ENCODE data around the gene STARD9. TPM values are rescaled to one million over a fixed set of nuclear protein-coding genes. Genes with fewer than 3 reads are reported as not detected.

Gene STARD9
- total and polyA plus RNA-seq, 9 of the 15 experiments (the other 6 are each of a cell fraction or from before 2014, with no cell fraction given), result 0.45 to 6.0 (median 3.6) TPM

DNA sequence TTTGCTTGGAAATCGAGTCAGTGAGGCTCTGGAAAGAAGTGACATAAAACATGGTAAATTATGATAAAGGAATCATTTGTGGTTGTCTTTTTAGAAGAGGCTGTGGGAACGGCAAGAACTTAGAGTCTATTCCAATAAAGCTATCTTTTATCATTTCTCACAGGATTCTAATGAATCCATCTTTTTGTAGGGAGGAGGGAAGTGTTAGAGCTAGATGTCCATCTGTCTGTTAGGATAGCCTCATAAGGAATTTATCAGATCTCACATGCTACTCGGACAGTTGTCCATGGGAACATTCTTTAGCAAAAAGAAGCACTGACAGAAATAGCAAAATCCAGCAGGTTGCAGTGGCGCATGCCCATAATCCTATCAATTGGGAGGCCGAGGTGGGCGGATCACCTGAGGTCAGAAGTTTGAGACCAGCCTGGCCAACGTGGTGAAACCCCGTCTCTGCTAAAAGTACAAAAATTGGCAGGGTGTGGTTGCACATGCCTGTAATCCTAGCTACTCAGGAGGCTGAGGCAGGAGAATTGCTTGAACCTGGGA, 37.0 kb downstream of the STARD9 start (continued):
- no peak for TF ChIP-seq ZBTB1 (CRISPR knock-in tag; IDR thresholded peaks at IDR 0.05; ENCODE audit: borderline replicate concordance, low read depth)
- 0 out of 2 replicates have a peak, but pooled peaks have one; percentile 16 for TF ChIP-seq EGR1 (conservative IDR thresholded peaks at IDR 0.05)
- TF ChIP-seq, protein P1, sequence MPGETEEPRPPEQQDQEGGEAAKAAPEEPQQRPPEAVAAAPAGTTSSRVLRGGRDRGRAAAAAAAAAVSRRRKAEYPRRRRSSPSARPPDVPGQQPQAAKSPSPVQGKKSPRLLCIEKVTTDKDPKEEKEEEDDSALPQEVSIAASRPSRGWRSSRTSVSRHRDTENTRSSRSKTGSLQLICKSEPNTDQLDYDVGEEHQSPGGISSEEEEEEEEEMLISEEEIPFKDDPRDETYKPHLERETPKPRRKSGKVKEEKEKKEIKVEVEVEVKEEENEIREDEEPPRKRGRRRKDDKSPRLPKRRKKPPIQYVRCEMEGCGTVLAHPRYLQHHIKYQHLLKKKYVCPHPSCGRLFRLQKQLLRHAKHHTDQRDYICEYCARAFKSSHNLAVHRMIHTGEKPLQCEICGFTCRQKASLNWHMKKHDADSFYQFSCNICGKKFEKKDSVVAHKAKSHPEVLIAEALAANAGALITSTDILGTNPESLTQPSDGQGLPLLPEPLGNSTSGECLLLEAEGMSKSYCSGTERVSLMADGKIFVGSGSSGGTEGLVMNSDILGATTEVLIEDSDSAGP (CRISPR knock-in tag; IDR thresholded peaks at IDR 0.05), result no peak
- no peak for TF ChIP-seq JUN (IDR thresholded peaks at IDR 0.05; ENCODE audit: borderline replicate concordance, low read depth, low read length)
- TF ChIP-seq JUN (CRISPR knock-in tag; IDR thresholded peaks at IDR 0.05; ENCODE audit: borderline replicate concordance), result no peak
- 0 out of 2 replicates have a peak, but pooled peaks have one; percentile 0 for TF ChIP-seq KLF6 (CRISPR knock-in tag; IDR thresholded peaks at IDR 0.05; ENCODE audit: borderline replicate concordance)
- TF ChIP-seq POLR2AphosphoS5 (IDR thresholded peaks at IDR 0.05; ENCODE audit: control insufficient read depth, insufficient read depth, low read depth, low read length), result no peak
- TF ChIP-seq, protein P2, sequence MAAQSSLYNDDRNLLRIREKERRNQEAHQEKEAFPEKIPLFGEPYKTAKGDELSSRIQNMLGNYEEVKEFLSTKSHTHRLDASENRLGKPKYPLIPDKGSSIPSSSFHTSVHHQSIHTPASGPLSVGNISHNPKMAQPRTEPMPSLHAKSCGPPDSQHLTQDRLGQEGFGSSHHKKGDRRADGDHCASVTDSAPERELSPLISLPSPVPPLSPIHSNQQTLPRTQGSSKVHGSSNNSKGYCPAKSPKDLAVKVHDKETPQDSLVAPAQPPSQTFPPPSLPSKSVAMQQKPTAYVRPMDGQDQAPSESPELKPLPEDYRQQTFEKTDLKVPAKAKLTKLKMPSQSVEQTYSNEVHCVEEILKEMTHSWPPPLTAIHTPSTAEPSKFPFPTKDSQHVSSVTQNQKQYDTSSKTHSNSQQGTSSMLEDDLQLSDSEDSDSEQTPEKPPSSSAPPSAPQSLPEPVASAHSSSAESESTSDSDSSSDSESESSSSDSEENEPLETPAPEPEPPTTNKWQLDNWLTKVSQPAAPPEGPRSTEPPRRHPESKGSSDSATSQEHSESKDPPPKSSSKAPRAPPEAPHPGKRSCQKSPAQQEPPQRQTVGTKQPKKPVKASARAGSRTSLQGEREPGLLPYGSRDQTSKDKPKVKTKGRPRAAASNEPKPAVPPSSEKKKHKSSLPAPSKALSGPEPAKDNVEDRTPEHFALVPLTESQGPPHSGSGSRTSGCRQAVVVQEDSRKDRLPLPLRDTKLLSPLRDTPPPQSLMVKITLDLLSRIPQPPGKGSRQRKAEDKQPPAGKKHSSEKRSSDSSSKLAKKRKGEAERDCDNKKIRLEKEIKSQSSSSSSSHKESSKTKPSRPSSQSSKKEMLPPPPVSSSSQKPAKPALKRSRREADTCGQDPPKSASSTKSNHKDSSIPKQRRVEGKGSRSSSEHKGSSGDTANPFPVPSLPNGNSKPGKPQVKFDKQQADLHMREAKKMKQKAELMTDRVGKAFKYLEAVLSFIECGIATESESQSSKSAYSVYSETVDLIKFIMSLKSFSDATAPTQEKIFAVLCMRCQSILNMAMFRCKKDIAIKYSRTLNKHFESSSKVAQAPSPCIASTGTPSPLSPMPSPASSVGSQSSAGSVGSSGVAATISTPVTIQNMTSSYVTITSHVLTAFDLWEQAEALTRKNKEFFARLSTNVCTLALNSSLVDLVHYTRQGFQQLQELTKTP (IDR thresholded peaks at IDR 0.05; ENCODE audit: low read depth in 1 of 2, partially characterized antibody in 2 of 2), result no peak
- TF ChIP-seq, protein P3, sequence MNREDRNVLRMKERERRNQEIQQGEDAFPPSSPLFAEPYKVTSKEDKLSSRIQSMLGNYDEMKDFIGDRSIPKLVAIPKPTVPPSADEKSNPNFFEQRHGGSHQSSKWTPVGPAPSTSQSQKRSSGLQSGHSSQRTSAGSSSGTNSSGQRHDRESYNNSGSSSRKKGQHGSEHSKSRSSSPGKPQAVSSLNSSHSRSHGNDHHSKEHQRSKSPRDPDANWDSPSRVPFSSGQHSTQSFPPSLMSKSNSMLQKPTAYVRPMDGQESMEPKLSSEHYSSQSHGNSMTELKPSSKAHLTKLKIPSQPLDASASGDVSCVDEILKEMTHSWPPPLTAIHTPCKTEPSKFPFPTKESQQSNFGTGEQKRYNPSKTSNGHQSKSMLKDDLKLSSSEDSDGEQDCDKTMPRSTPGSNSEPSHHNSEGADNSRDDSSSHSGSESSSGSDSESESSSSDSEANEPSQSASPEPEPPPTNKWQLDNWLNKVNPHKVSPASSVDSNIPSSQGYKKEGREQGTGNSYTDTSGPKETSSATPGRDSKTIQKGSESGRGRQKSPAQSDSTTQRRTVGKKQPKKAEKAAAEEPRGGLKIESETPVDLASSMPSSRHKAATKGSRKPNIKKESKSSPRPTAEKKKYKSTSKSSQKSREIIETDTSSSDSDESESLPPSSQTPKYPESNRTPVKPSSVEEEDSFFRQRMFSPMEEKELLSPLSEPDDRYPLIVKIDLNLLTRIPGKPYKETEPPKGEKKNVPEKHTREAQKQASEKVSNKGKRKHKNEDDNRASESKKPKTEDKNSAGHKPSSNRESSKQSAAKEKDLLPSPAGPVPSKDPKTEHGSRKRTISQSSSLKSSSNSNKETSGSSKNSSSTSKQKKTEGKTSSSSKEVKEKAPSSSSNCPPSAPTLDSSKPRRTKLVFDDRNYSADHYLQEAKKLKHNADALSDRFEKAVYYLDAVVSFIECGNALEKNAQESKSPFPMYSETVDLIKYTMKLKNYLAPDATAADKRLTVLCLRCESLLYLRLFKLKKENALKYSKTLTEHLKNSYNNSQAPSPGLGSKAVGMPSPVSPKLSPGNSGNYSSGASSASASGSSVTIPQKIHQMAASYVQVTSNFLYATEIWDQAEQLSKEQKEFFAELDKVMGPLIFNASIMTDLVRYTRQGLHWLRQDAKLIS (CRISPR knock-in tag; IDR thresholded peaks at IDR 0.05), result no peak
- TF ChIP-seq, protein P4, sequence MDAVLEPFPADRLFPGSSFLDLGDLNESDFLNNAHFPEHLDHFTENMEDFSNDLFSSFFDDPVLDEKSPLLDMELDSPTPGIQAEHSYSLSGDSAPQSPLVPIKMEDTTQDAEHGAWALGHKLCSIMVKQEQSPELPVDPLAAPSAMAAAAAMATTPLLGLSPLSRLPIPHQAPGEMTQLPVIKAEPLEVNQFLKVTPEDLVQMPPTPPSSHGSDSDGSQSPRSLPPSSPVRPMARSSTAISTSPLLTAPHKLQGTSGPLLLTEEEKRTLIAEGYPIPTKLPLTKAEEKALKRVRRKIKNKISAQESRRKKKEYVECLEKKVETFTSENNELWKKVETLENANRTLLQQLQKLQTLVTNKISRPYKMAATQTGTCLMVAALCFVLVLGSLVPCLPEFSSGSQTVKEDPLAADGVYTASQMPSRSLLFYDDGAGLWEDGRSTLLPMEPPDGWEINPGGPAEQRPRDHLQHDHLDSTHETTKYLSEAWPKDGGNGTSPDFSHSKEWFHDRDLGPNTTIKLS (IDR thresholded peaks at IDR 0.05; ENCODE audit: borderline replicate concordance, low read depth), result no peak
